DND-41 (cell line): ENCODE results near the gene FUBP3.

Source experiments
- ATAC-seq: fragments of 200-7000 bp; cut with Tn5 transposase; 3 replicates; pipeline ENCODE4 v1.9.1; 2021; ENCODE audit warnings: low read depth; ENCODE audit not compliant: insufficient read depth
- DNase-seq: peaks from one replicate; pipeline ENCODE4 v3.0.0-alpha.2; 2020
- H2AFZ ChIP-seq: 2 replicates; pipeline ENCODE4 v1.6.0; 2012; ENCODE audit warnings: low read depth, low read length
- H3K27ac ChIP-seq: 2 replicates; pipeline ENCODE4 v1.5.1; 2012; ENCODE audit warnings: low read length, inconsistent platforms
- H3K27me3 ChIP-seq: fragments of 200-600 bp; sonication (generic); 2 replicates; pipeline ENCODE4 v1.6.0; 2012; ENCODE audit warnings: low read length, mild to moderate bottlenecking, inconsistent platforms; ENCODE audit not compliant: insufficient read depth, poor library complexity
- H3K36me3 ChIP-seq: 2 replicates; pipeline ENCODE4 v1.5.1; 2012; ENCODE audit warnings: low read length, inconsistent platforms; ENCODE audit not compliant: insufficient read depth
- H3K4me1 ChIP-seq: 2 replicates; pipeline ENCODE4 v1.5.1; 2012; ENCODE audit warnings: mild to moderate bottlenecking, low read length; ENCODE audit not compliant: insufficient read depth
- H3K4me2 ChIP-seq: 2 replicates; pipeline ENCODE4 v1.6.0; 2012; ENCODE audit warnings: mild to moderate bottlenecking, moderate library complexity, low read length, inconsistent platforms; ENCODE audit not compliant: insufficient read depth
- H3K4me3 ChIP-seq, 2 experiments: fragments of 200-600 bp in 1 of 2; shearing (Covaris generic) in 1 of 2; 2 replicates each; pipeline ENCODE4 v1.5.1; 2012 to 2016; ENCODE audit warnings: inconsistent platforms in 2 of 2, low read length in 2 of 2, mild to moderate bottlenecking in 2 of 2, low read depth in 1 of 2, moderate library complexity in 1 of 2
- H3K79me2 ChIP-seq: 2 replicates; pipeline ENCODE4 v1.6.0; 2012; ENCODE audit warnings: low read length, inconsistent platforms; ENCODE audit not compliant: insufficient read depth
- H3K9ac ChIP-seq: 2 replicates; pipeline ENCODE4 v1.6.0; 2012; ENCODE audit warnings: low read depth, mild to moderate bottlenecking, inconsistent platforms, low read length, moderate library complexity
- H3K9me3 ChIP-seq: 2 replicates; pipeline ENCODE4 v1.5.1; 2012; ENCODE audit warnings: low read length, moderate library complexity, mild to moderate bottlenecking, inconsistent platforms; ENCODE audit not compliant: insufficient read depth, severe bottlenecking
- H4K20me1 ChIP-seq: 2 replicates; pipeline ENCODE4 v1.6.0; 2012; ENCODE audit warnings: low read length; ENCODE audit not compliant: insufficient read depth
- EZH2 ChIP-seq: IDR thresholded peaks from 3 replicates; pipeline ENCODE4 v1.6.1; 2012; ENCODE audit warnings: borderline replicate concordance, low read depth, mild to moderate bottlenecking, moderate library complexity, low read length, inconsistent platforms; ENCODE audit not compliant: severe bottlenecking
- TF ChIP-seq, protein P1 (sequence below): IDR thresholded peaks from 2 replicates; pipeline ENCODE4 v1.5.1; 2012; ENCODE audit warnings: borderline replicate concordance, low read length, moderate library complexity, mild to moderate bottlenecking; ENCODE audit not compliant: poor library complexity, severe bottlenecking; ENCODE audit errors: extremely low read depth

Gene FUBP3

DNA sequence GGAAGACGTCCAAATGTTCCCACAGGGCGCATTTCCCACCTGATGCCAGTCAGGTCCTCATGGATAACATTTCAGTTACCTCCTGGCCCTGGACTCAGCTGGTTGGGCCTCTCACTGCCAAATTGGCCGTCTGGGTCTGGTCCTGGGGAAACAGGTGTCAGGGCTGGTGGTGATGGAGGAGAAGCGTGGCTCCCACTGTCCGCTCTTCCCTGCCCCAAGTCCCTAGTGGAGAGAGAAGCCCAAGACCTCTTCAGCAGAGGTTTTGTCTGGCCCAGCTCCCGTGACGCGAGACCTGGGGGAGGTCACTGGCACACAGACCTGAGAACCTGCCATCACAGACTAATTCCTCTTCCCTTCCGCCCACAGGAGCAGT lies 57.3 kb downstream of the FUBP3 start:
- Histone ChIP-seq H3K27ac (no peak overlapping the region), H2AFZ (no peak overlapping the region), H3K4me2 (no peak overlapping the region), H3K9me3 (no peaks in the 10 kb centered on the region), H3K4me1 (no peaks in the 10 kb centered on the region), H3K36me3 (peaks cover 60% of the 10 kb centered on the region), H3K9ac (no peak overlapping the region), H3K79me2 (no peaks in the 10 kb centered on the region), H3K27me3 (no peaks in the 10 kb centered on the region), H3K4me3 (no peak overlapping the region), H4K20me1 (no peaks in the 10 kb centered on the region)
- DNase-seq = no peak
- TF ChIP-seq, protein P1, sequence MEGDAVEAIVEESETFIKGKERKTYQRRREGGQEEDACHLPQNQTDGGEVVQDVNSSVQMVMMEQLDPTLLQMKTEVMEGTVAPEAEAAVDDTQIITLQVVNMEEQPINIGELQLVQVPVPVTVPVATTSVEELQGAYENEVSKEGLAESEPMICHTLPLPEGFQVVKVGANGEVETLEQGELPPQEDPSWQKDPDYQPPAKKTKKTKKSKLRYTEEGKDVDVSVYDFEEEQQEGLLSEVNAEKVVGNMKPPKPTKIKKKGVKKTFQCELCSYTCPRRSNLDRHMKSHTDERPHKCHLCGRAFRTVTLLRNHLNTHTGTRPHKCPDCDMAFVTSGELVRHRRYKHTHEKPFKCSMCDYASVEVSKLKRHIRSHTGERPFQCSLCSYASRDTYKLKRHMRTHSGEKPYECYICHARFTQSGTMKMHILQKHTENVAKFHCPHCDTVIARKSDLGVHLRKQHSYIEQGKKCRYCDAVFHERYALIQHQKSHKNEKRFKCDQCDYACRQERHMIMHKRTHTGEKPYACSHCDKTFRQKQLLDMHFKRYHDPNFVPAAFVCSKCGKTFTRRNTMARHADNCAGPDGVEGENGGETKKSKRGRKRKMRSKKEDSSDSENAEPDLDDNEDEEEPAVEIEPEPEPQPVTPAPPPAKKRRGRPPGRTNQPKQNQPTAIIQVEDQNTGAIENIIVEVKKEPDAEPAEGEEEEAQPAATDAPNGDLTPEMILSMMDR = no peak
- no peak for TF ChIP-seq EZH2
- no peak for ATAC-seq

DNA sequence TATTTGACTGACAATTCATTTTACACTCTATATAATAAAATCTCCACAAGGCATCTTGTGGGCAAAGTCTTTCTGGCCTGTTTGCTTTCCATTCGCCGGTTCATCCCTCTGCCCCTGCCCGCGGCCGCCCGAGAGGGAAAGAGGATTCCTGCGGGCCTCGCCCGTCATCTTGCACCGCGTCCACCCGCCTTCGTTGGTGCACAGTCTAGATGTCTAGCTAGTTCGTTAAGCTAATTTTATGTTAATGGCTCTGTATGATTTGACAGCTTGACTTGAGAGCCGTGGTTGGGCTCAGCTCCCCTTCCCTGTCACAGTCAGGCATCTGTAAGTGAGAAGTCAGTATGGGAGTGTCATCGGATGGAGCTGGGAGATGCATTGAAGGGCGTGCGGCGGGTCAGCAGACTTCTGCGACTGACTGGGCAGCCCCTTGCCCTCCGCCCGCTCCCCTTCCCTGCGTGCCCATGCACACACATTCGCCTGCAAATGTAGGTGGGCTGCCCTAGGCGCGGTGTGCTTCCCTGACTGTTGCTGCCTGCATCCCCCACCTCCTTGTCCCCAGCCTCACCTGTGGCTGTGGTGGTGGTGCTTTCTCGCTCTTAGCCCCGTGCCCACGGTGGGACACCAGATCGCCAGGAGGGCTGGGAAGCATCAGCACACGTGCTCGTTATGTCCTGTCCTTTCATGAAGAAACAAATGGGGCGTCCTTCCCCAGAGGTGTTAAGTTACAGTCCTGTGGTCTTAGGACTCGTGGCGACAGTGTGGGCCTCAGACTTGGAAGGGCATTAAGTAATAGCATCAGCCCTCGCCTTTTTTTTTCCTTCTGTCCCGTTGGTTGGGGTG lies 59.1 kb downstream of the FUBP3 start:
- ATAC-seq (no peak), DNase-seq (no peak)
- Histone ChIP-seq H2AFZ (no peak overlapping the region), H3K9ac (no peak overlapping the region), H3K4me2 (no peak overlapping the region), H3K27ac (no peak overlapping the region), H3K36me3 (peaks cover 41% of the 10 kb centered on the region), H3K79me2 (no peaks in the 10 kb centered on the region), H3K9me3 (no peaks in the 10 kb centered on the region), H3K27me3 (no peaks in the 10 kb centered on the region), H3K4me1 (no peaks in the 10 kb centered on the region), H4K20me1 (no peaks in the 10 kb centered on the region), H3K4me3 (no peak overlapping the region)
- no peak for TF ChIP-seq EZH2
- TF ChIP-seq, protein P1 = no peak

DNA sequence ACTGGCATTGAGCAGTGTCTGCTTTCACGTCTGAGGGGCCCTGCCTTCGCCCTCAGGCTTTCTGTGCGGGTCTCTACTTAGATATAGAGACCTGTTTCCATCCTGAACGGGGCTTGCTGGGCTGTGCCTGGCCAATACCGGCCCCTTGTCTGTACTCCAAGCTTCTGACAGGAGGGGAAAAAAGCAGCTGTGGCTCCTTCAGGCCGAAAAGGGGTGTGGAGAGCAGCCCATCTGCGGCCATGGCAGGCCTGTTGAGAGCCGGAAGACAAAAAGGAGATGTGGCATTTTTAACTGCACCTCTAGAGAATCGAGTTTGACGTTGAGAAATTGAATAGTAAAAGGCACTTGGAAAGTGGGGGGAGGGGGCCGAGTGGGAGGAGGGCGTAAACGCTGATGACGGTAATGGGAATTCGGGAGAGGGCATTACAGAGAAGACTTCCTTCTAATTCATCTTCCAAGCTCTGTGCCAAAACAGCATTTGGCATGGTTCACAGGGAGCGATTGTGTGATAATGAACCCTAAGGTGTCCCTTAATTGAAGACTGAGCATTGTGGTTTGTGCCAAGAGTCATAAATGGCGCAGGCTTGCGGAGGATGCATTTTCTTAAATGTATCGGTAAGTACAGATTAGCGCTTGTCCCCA lies 59.9 kb downstream of the FUBP3 start:
- no peaks in the 10 kb centered on the region for H3K4me1 ChIP-seq
- ATAC-seq (no peak), DNase-seq (no peak)
- H4K20me1 ChIP-seq = no peaks in the 10 kb centered on the region
- no peaks in the 10 kb centered on the region for H3K9me3 ChIP-seq
- H3K4me2 ChIP-seq = no peak overlapping the region
- no peak for TF ChIP-seq EZH2
- TF ChIP-seq, protein P1 = no peak
- H3K36me3 ChIP-seq = peaks cover 33% of the 10 kb centered on the region
- no peak overlapping the region for H3K27ac ChIP-seq
- no peak overlapping the region for H3K9ac ChIP-seq
- no peaks in the 10 kb centered on the region for H3K79me2 ChIP-seq
- no peak overlapping the region for H3K4me3 ChIP-seq
- no peak overlapping the region for H2AFZ ChIP-seq
- no peaks in the 10 kb centered on the region for H3K27me3 ChIP-seq
